Measurements from ENCODE around the gene NTHL1. TPM values are rescaled to one million over a fixed set of nuclear protein-coding genes. Genes with fewer than 3 reads are reported as not detected.

NTHL1 gene
- polyA plus RNA-seq, 4 donors, result 13.0 to 27.6 (median 18.5) TPM

DNA sequence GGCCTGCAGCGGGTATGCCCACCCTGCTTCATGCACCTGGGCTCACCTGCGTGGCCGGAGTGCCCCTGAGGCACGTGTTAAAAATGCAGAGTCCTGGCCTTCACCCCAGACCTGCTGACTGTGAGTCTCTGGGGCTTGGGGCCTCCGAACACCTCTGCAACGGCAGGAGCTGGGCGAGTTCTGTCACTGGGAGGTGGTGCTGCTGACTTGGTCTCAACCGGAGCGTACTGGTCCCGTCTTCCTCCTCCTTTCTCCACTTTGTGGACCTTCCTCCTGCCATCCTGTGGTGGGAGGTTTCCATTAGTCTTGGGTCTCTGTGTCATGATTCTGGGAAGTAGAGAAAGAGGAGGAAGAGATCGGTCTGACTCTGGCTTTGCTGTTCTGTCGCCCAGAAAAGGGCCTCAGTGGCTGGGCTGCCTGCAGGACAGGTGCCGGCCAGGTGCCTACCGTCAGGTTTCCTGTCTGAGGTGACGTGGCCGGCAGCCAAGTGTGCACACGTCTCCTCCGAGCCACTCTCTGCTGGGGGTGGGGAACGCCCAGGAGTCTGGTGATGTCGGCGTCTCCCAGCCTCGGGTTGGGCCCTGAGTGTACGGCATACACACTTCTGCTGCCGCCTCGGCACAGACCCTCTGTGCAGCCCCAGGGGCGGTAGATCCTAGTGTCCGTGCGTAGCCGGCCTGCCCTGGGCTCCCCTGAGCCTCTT, 7.1 kb upstream of the NTHL1 start:
- FAIRE-seq (no peak), DNase-seq (peak in 1 of 2 donors; percentile 78)
- no peak overlapping the region for H3K4me3 ChIP-seq (ENCODE audit: low read depth in 1 of 3, low read length in 3 of 3)
- no peaks in the 10 kb centered on the region for H3K4me1 ChIP-seq (ENCODE audit: control insufficient read depth in 3 of 3, insufficient read depth in 2 of 3, low read depth in 1 of 3, low read length in 2 of 3)
- no peaks in the 10 kb centered on the region for H3K9me3 ChIP-seq (ENCODE audit: control insufficient read depth in 2 of 2, insufficient read depth in 1 of 2, low read depth in 1 of 2, low read length in 1 of 2)
- peaks cover 3 to 86% (median 13%) of the 10 kb centered on the region in 3 donors for H3K36me3 ChIP-seq (ENCODE audit: control insufficient read depth in 3 of 3, insufficient read depth in 2 of 3, low read depth in 1 of 3, low read length in 3 of 3)
- no peaks in the 10 kb centered on the region for H3K27me3 ChIP-seq (ENCODE audit: control insufficient read depth in 3 of 3, insufficient read depth in 3 of 3, low read length in 3 of 3)
- H3K27ac ChIP-seq (ENCODE audit: low read depth in 1 of 3, low read length in 2 of 3), result no peak overlapping the region
- 39 to 82% (median 55%) methylated on average over 29 of the region's 29 CpGs for WGBS, 3 donors

DNA sequence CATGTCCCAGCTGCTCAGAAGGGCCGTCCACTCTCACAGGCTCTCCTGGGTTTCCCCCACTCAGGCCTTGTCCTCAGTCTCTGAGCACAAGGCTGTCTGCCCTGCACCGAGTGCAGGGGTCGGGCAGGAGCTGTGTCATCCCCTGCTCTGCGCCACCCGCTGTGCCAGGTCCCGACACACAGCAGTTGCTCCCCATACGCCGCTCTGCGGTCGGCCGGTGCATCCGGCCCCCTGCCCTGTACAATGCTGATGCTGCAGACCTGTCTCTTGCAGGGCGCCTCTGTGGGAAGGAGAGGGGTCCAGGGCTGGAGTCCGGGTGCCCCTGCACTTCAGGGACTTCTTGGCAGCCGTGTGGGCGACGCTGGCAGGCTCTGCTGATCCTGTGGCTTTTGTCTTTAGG, 6.3 kb upstream of the NTHL1 start:
- no peak overlapping the region for H3K4me3 ChIP-seq (ENCODE audit: low read depth in 1 of 3, low read length in 3 of 3)
- 96 to 97% (median 96%) methylated on average over 17 of the region's 17 CpGs for WGBS, 3 donors
- H3K9me3 ChIP-seq (ENCODE audit: control insufficient read depth in 2 of 2, insufficient read depth in 1 of 2, low read depth in 1 of 2, low read length in 1 of 2), result no peaks in the 10 kb centered on the region
- peaks cover 3 to 85% (median 13%) of the 10 kb centered on the region in 3 donors for H3K36me3 ChIP-seq (ENCODE audit: control insufficient read depth in 3 of 3, insufficient read depth in 2 of 3, low read depth in 1 of 3, low read length in 3 of 3)
- H3K27me3 ChIP-seq (ENCODE audit: control insufficient read depth in 3 of 3, insufficient read depth in 3 of 3, low read length in 3 of 3), result no peaks in the 10 kb centered on the region
- no peak for DNase-seq
- no peak overlapping the region for H3K27ac ChIP-seq (ENCODE audit: low read depth in 1 of 3, low read length in 2 of 3)
- H3K4me1 ChIP-seq (ENCODE audit: control insufficient read depth in 3 of 3, insufficient read depth in 2 of 3, low read depth in 1 of 3, low read length in 2 of 3), result peaks cover 0 to under 1% (median 0%) of the 10 kb centered on the region in 3 donors
- no peak for FAIRE-seq

DNA sequence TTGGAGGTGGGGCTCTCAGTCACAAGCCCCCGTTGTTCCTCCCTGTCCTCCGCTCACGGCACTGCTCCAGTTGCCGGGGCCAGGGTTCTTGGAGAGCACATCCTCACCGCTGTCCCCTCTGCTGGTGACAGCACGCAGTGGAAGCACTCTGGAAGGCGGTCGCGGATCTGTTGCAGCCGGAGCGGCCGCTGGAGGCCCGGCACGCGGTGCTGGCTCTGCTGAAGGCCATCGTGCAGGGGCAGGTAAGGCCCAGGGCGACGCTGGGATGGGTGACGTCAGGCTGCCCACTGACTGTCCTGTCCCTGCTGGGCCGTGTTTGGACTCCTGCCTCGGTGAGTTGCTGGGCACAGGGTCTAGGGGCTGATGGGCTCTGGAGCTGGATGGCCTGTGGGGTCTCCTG, 5.6 kb upstream of the NTHL1 start:
- 95 to 96% (median 95%) methylated on average over 21 of the region's 21 CpGs for WGBS, 3 donors

DNA sequence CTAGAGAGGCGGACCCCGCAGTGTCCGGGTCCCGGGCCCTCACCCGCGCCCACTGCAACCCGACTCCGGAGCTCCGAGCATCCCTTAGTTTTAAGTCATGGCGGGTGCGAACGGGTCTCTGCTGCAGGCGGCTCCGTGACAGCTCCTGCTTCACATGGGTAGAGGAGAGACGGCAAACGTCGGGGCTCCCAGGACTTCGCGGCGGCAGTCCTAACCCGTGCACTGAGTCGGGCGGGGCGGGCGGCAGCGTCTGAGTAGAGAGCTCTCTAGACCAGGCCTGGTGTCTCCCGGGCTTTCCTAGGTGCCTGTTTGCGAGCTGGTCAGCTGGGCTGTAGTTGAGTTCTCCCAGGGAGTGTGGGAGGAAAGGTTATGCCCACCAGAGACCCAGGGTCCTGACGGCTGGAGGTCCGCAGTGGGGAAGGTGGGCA, 496 bp upstream of the NTHL1 start:
- peak in 1 of 2 donors; percentile 27 for DNase-seq
- H3K27me3 ChIP-seq (ENCODE audit: control insufficient read depth in 3 of 3, insufficient read depth in 3 of 3, low read length in 3 of 3), result no peaks in the 10 kb centered on the region
- no peak for FAIRE-seq
- peaks cover 0 to 11% (median 0%) of the 10 kb centered on the region in 3 donors for H3K4me1 ChIP-seq (ENCODE audit: control insufficient read depth in 3 of 3, insufficient read depth in 2 of 3, low read depth in 1 of 3, low read length in 2 of 3)
- no peaks in the 10 kb centered on the region for H3K9me3 ChIP-seq (ENCODE audit: control insufficient read depth in 2 of 2, insufficient read depth in 1 of 2, low read depth in 1 of 2, low read length in 1 of 2)
- peak overlapping the region; percentile 74 to 91 (median 87) for H3K4me3 ChIP-seq (ENCODE audit: low read depth in 1 of 3, low read length in 3 of 3)
- peak overlapping the region; percentile 27 to 43 (median 38) for H3K27ac ChIP-seq (ENCODE audit: low read depth in 1 of 3, low read length in 2 of 3)
- 0 to 1% (median 1%) methylated on average over 26 to 30 of the region's 30 CpGs for WGBS, 3 donors
- H3K36me3 ChIP-seq (ENCODE audit: control insufficient read depth in 3 of 3, insufficient read depth in 2 of 3, low read depth in 1 of 3, low read length in 3 of 3), result peaks cover 0 to 62% (median 0%) of the 10 kb centered on the region in 3 donors

More for the DNA sequence above, 5.6 kb upstream of the NTHL1 start:
- Histone ChIP-seq H3K9me3 (ENCODE audit: control insufficient read depth in 2 of 2, insufficient read depth in 1 of 2, low read depth in 1 of 2, low read length in 1 of 2) (no peaks in the 10 kb centered on the region), H3K4me3 (ENCODE audit: low read depth in 1 of 3, low read length in 3 of 3) (no peak overlapping the region), H3K4me1 (ENCODE audit: control insufficient read depth in 3 of 3, insufficient read depth in 2 of 3, low read depth in 1 of 3, low read length in 2 of 3) (peaks cover 0 to 7% (median 0%) of the 10 kb centered on the region in 3 donors), H3K27me3 (ENCODE audit: control insufficient read depth in 3 of 3, insufficient read depth in 3 of 3, low read length in 3 of 3) (no peaks in the 10 kb centered on the region), H3K27ac (ENCODE audit: low read depth in 1 of 3, low read length in 2 of 3) (no peak overlapping the region), H3K36me3 (ENCODE audit: control insufficient read depth in 3 of 3, insufficient read depth in 2 of 3, low read depth in 1 of 3, low read length in 3 of 3) (peaks cover 1 to 78% (median 10%) of the 10 kb centered on the region in 3 donors)
- DNase-seq (no peak), FAIRE-seq (no peak)

DNA sequence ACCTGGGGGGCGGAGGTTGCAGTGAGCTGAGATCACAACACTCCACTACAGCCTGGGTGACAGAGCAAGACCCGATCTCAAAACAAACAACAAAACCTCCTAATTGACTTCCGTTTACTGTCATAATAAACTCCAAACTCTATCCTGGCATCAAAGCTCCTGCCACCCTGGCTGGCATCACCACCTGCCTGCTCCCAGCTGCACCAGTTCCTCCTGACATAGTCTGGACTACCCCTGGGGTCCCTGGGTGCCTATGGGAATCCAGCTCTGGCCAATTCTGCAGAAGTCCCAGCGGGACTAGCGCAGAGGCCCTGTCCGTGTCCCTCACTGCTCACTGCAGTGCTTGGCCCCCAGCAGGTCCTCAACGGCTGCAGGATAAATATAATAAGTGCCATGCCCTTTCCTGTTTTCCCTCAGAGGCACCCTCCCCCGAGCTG, 723 bp downstream of the NTHL1 start:
- Histone ChIP-seq H3K4me1 (ENCODE audit: control insufficient read depth in 3 of 3, insufficient read depth in 2 of 3, low read depth in 1 of 3, low read length in 2 of 3) (peaks cover 0 to 18% (median 0%) of the 10 kb centered on the region in 3 donors), H3K4me3 (ENCODE audit: low read depth in 1 of 3, low read length in 3 of 3) (peak overlapping the region in 2 of 3 donors; percentile 87 to 91), H3K27me3 (ENCODE audit: control insufficient read depth in 3 of 3, insufficient read depth in 3 of 3, low read length in 3 of 3) (no peaks in the 10 kb centered on the region), H3K9me3 (ENCODE audit: control insufficient read depth in 2 of 2, insufficient read depth in 1 of 2, low read depth in 1 of 2, low read length in 1 of 2) (no peaks in the 10 kb centered on the region), H3K27ac (ENCODE audit: low read depth in 1 of 3, low read length in 2 of 3) (peak overlapping the region in 2 of 3 donors; percentile 47 to 61), H3K36me3 (ENCODE audit: control insufficient read depth in 3 of 3, insufficient read depth in 2 of 3, low read depth in 1 of 3, low read length in 3 of 3) (peaks cover 0 to 59% (median 0%) of the 10 kb centered on the region in 3 donors)
- WGBS, 3 donors, result 12 to 21% (median 14%) methylated on average over 8 of the region's 8 CpGs
- DNase-seq (no peak), FAIRE-seq (no peak)

DNA sequence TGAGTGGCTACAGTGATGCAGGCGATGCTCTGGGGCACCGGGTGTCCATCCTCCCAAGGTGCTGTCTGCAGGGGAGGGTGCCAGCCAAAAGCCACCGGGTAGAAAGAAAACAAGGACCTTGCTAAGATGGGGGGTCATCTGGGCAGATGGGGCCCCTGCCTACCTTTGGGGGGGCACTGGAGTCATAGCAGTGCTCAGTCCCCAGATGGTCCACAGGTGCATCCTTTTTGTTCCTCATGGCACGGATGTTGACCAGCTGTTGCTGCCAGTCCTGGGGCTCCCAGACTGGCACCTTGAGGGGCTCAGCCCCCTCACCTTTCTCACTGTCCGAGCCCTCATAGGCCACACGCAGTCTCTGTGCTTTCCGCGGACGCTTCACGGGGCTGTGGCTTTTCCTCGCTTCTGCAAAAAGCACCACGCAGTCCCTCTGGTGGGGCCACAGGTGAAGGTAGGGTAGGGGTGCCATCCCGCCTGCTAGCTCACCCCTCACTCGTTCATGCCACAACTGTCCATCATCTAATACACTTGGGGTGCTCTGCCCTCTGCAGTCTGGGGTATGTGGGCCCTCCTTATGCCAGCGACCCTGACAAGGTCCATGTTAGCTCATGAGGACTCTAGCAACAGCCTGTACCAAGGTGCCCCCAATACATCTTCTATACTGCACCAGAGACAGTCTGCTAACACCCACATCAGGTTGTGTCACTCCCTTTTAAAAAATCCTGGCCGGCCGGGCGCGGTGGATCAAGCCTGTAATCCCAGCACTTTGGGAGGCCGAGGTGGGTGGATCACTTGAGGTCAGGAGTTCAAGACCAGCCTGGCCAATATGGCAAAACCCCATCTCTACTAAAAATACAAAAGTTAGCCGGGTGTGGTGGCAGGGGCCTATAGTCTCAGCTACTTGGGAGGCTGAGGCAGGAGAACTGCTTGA, 1.4 kb downstream of the NTHL1 start:
- Histone ChIP-seq H3K36me3 (ENCODE audit: control insufficient read depth in 3 of 3, insufficient read depth in 2 of 3, low read depth in 1 of 3, low read length in 3 of 3) (peaks cover 0 to 56% (median 0%) of the 10 kb centered on the region in 3 donors), H3K9me3 (ENCODE audit: control insufficient read depth in 2 of 2, insufficient read depth in 1 of 2, low read depth in 1 of 2, low read length in 1 of 2) (no peaks in the 10 kb centered on the region), H3K4me1 (ENCODE audit: control insufficient read depth in 3 of 3, insufficient read depth in 2 of 3, low read depth in 1 of 3, low read length in 2 of 3) (peaks cover 0 to 21% (median 0%) of the 10 kb centered on the region in 3 donors), H3K27me3 (ENCODE audit: control insufficient read depth in 3 of 3, insufficient read depth in 3 of 3, low read length in 3 of 3) (no peaks in the 10 kb centered on the region), H3K27ac (ENCODE audit: low read depth in 1 of 3, low read length in 2 of 3) (no peak overlapping the region), H3K4me3 (ENCODE audit: low read depth in 1 of 3, low read length in 3 of 3) (no peak overlapping the region)
- DNase-seq (no peak), FAIRE-seq (no peak)
- 85 to 86% (median 86%) methylated on average over 21 of the region's 21 CpGs for WGBS, 3 donors

DNA sequence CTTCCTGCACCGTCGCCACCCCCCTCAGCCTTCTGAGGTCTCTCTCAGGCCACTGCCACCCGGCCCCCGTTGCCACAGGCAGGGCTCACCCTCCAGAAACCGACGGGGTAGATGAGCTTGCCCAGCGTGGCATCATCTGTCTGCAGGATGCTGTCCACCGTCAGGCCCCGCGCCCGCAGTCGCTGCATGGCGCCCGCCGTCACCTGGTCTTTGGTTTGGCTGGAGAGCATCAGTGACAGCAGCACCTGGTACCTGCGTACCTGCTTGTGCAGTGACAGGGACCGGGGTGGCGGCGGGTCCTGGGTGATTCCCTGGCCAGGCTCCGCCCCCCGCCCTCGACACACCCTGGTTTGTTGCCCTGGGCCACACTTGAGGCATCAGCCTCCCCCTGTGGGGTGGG, 3.1 kb downstream of the NTHL1 start:
- H3K9me3 ChIP-seq (ENCODE audit: control insufficient read depth in 2 of 2, insufficient read depth in 1 of 2, low read depth in 1 of 2, low read length in 1 of 2), result no peaks in the 10 kb centered on the region
- no peaks in the 10 kb centered on the region for H3K27me3 ChIP-seq (ENCODE audit: control insufficient read depth in 3 of 3, insufficient read depth in 3 of 3, low read length in 3 of 3)
- FAIRE-seq, result no peak
- WGBS, 3 donors, result 86 to 91% (median 91%) methylated on average over 17 to 22 of the region's 22 CpGs
- no peak for DNase-seq
- H3K36me3 ChIP-seq (ENCODE audit: control insufficient read depth in 3 of 3, insufficient read depth in 2 of 3, low read depth in 1 of 3, low read length in 3 of 3), result peaks cover 0 to 58% (median 0%) of the 10 kb centered on the region in 3 donors
- no peak overlapping the region for H3K4me3 ChIP-seq (ENCODE audit: low read depth in 1 of 3, low read length in 3 of 3)
- no peak overlapping the region for H3K27ac ChIP-seq (ENCODE audit: low read depth in 1 of 3, low read length in 2 of 3)
- H3K4me1 ChIP-seq (ENCODE audit: control insufficient read depth in 3 of 3, insufficient read depth in 2 of 3, low read depth in 1 of 3, low read length in 2 of 3), result peaks cover 0 to 37% (median 0%) of the 10 kb centered on the region in 3 donors

Measured in small intestine (tissue), 7 donors.